ENCODE results near the gene METAP1D. TPM values are rescaled to one million over a fixed set of nuclear protein-coding genes. Genes with fewer than 3 reads are reported as not detected.
"Not testable (repeated sequence)": the region's sequence is repeated elsewhere in the genome, so short reads cannot be mapped to it uniquely, and the experiment has no call there.

Gene METAP1D
- total and polyA plus RNA-seq, 7 donors = 6.3 to 12.4 (median 10.0) TPM

DNA sequence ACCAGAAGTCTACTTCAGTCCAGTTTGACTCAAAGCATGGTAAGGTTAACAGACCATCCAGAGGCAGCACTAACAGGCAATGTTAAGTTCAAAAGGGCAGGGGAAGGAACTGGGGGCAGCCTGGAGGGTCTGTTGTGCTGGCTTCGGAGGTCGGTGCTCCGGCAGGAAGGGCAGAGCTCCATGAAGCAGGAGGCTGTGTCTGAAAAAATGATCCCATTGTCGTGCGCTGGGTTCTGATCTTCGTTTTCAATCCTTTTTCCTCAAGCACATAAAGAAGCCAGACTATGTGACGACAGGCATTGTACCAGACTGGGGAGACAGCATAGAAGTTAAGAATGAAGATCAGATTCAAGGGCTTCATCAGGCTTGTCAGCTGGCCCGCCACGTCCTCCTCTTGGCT, 63.7 kb downstream of the METAP1D start:
- DNase-seq (no peak), ATAC-seq (no peak)
- H3K27ac ChIP-seq = no peak overlapping the region
- TF ChIP-seq, protein P1, sequence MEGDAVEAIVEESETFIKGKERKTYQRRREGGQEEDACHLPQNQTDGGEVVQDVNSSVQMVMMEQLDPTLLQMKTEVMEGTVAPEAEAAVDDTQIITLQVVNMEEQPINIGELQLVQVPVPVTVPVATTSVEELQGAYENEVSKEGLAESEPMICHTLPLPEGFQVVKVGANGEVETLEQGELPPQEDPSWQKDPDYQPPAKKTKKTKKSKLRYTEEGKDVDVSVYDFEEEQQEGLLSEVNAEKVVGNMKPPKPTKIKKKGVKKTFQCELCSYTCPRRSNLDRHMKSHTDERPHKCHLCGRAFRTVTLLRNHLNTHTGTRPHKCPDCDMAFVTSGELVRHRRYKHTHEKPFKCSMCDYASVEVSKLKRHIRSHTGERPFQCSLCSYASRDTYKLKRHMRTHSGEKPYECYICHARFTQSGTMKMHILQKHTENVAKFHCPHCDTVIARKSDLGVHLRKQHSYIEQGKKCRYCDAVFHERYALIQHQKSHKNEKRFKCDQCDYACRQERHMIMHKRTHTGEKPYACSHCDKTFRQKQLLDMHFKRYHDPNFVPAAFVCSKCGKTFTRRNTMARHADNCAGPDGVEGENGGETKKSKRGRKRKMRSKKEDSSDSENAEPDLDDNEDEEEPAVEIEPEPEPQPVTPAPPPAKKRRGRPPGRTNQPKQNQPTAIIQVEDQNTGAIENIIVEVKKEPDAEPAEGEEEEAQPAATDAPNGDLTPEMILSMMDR (IDR thresholded peaks at IDR 0.05) = no peak
- peaks cover 0 to 19% of the 10 kb centered on the region in 2 donors for H3K36me3 ChIP-seq (ENCODE audit: insufficient read depth in 1 of 2, low read depth in 1 of 2)
- 83 to 88% (median 83%) methylated on average over 9 of the region's 9 CpGs for WGBS, 3 donors
- no peaks in the 10 kb centered on the region for H3K9me3 ChIP-seq
- H3K4me1 ChIP-seq = no peaks in the 10 kb centered on the region
- no peaks in the 10 kb centered on the region for H3K27me3 ChIP-seq (ENCODE audit: insufficient read depth in 3 of 3, low read length in 2 of 3)
- no peak overlapping the region for H3K4me3 ChIP-seq
- intact Hi-C loops (cut with DNase I) = no loop called here

DNA sequence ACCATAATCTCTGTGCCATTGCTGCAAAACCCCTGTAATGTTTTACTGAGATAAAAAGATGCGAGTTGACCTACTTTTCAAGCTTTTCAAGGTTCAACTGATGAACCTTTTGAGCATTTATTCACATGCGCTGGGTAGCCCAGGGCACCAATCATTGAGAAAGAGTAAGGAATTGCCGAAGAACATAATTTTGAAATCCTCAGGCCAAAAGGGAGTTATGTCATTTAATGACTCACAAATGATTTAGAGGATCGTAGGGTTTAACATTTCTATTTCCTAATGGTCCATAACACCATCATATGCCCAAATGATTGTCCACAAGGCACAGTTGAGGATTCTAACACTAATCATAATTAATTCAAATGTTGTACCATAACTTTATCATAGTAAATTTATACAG, 65.4 kb downstream of the METAP1D start:
- Histone ChIP-seq H3K4me3 (no peak overlapping the region), H3K36me3 (ENCODE audit: insufficient read depth in 1 of 2, low read depth in 1 of 2) (peaks cover 0 to 19% of the 10 kb centered on the region in 2 donors), H3K9me3 (no peaks in the 10 kb centered on the region), H3K27ac (no peak overlapping the region), H3K4me1 (no peaks in the 10 kb centered on the region), H3K27me3 (ENCODE audit: insufficient read depth in 3 of 3, low read length in 2 of 3) (no peaks in the 10 kb centered on the region)
- 93 to 96% (median 95%) methylated on average over 4 of the region's 4 CpGs for WGBS, 3 donors
- TF ChIP-seq, protein P1 (IDR thresholded peaks at IDR 0.05) = no peak
- DNase-seq (no peak), ATAC-seq (no peak)
- intact Hi-C loops (cut with DNase I) = no loop called here

DNA sequence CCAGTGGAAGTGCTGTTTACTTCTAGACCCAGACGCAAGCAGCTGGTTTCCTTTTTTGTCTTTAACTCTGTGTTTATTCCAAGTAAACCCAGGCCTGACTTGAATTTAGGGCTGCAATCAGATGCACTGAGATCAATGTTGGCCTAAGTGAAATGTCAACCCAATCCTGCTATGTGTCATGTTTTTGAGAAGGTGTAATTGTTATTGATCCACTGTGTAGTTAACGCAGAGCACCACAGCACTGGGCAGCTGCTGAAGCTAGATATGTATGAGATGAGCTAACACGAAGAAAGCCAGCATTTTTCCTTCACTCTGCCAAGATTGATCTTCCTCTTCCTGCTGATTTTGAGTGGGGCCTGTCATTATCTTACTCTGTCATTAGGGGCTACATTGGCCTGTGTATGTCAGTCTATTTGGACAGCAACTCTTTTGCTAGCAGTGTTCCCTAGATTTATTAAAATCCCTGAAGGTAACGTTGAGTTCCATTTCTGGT, 66.7 kb downstream of the METAP1D start:
- DNase-seq (no peak), ATAC-seq (no peak)
- Histone ChIP-seq H3K9me3 (no peaks in the 10 kb centered on the region), H3K4me1 (no peaks in the 10 kb centered on the region), H3K36me3 (ENCODE audit: insufficient read depth in 1 of 2, low read depth in 1 of 2) (peaks cover 0 to 19% of the 10 kb centered on the region in 2 donors), H3K27ac (no peak overlapping the region), H3K27me3 (ENCODE audit: insufficient read depth in 3 of 3, low read length in 2 of 3) (no peaks in the 10 kb centered on the region), H3K4me3 (no peak overlapping the region)
- TF ChIP-seq, protein P1 (IDR thresholded peaks at IDR 0.05) = no peak
- intact Hi-C loops (cut with DNase I) = no loop called here
- WGBS, 3 donors = 80 to 82% (median 80%) methylated on average over 4 of the region's 4 CpGs

DNA sequence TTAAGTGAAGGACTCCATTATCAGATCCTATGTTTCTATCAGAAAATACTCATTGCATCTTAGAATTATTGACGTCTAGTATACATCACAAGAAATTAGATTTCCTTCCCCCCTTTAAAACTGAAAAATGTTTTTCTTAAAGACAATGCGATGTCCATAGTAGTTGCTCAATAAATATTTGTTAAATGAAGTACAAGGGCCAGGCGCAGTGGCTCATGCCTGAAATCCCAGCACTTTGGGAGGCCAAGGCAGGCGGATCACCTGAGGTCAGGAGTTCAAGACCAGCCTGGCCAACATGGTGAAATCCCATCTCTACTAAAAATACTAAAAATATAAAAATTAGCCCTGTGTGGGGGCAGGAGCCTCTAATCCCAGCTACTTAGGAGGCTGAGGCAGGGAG, 68.2 kb downstream of the METAP1D start:
- H3K27me3 ChIP-seq (ENCODE audit: insufficient read depth in 3 of 3, low read length in 2 of 3); DNase-seq; H3K4me3 ChIP-seq; H3K9me3 ChIP-seq; H3K27ac ChIP-seq; intact Hi-C loops (cut with DNase I); H3K4me1 ChIP-seq; ATAC-seq: not testable (repeated sequence)
- WGBS, 3 donors = 96 to 98% (median 97%) methylated on average over 4 of the region's 4 CpGs
- H3K36me3 ChIP-seq (ENCODE audit: insufficient read depth in 1 of 2, low read depth in 1 of 2) = peaks cover 0 to 19% of the 10 kb centered on the region in 2 donors

DNA sequence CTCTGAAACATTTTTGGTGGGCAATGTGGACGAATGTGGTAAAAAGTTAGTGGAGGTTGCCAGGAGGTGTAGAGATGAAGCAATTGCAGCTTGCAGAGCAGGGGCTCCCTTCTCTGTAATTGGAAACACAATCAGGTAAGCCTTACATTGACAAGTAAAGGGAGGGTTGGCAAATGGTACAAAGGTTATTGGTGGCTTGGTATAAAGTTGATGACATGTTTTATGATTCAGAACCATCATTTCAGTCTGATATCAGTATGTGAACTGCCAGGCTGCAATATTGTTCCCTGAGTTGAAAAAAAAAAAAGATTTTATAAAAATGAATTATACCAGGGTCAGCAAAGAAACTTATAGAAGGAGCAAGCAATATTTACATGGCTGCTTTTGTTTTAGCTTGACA, 71.2 kb downstream of the METAP1D start:
- peaks cover 0 to 9% of the 10 kb centered on the region in 2 donors for H3K36me3 ChIP-seq (ENCODE audit: insufficient read depth in 1 of 2, low read depth in 1 of 2)
- WGBS, 3 donors = 94 to 100% (median 97%) methylated on average over 1 of the region's 1 CpG
- H3K9me3 ChIP-seq = no peaks in the 10 kb centered on the region
- ATAC-seq = no peak
- no peaks in the 10 kb centered on the region for H3K27me3 ChIP-seq (ENCODE audit: insufficient read depth in 3 of 3, low read length in 2 of 3)
- intact Hi-C loops (cut with DNase I) = no loop called here
- TF ChIP-seq, protein P1 (IDR thresholded peaks at IDR 0.05) = no peak
- no peak for DNase-seq
- H3K4me3 ChIP-seq = no peak overlapping the region
- H3K27ac ChIP-seq = no peak overlapping the region
- no peaks in the 10 kb centered on the region for H3K4me1 ChIP-seq
